Astrocyte of the spinal cord (primary cell): ENCODE data around the gene PRR23C.
"Not testable (repeated sequence)": the region's sequence is repeated elsewhere in the genome, so short reads cannot be mapped to it uniquely, and the experiment has no call there.

ENCODE experiments used
- DNase-seq: peaks from one replicate; pipeline ENCODE4 v3.0.0; 2011; ENCODE audit warnings: low read depth, low spot score
- H3K4me3 ChIP-seq: 2 replicates; pipeline ENCODE4 v1.5.1; 2011; ENCODE audit warnings: low read depth, mild to moderate bottlenecking, low read length, moderate library complexity
- CTCF ChIP-seq: IDR thresholded peaks from 2 replicates; pipeline ENCODE4 v1.5.1; 2012; ENCODE audit warnings: low read depth, mild to moderate bottlenecking, low read length, inconsistent platforms
- in situ Hi-C: cut with HindIII; loops from 2 replicates; pipeline ENCODE4 v1.10.0; 2017; ENCODE audit warnings: low sequenced_read_pairs

Gene PRR23C

DNA sequence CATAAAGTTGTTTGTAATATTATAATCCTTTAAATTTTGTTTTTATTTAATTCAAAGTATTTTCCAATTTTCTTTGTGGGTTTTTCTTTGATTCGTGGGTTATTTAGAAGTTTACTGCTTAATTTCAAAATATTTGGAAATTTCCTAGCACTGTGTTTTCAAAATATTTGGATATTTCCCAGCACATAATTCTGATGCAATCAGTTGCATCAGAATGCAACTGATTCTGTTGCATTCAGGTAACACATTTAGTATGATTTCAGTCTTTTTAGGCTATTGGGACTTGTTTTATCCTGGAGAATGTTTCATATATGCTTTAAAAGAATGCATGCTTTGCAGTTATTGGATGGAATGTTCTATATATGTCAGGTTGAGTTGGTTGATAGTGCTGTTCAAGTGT is 18.2 kb upstream of the PRR23C start:
- no peak for TF ChIP-seq CTCF
- no peak for DNase-seq
- in situ Hi-C loops = no loop called here
- H3K4me3 ChIP-seq = no peak overlapping the region

GRCh38 chr3:139052802-139053600 is 8.3 kb upstream of the PRR23C start:
- no peak for DNase-seq
- no peak overlapping the region for H3K4me3 ChIP-seq
- in situ Hi-C loops = no loop called here
- TF ChIP-seq CTCF = no peak

DNA sequence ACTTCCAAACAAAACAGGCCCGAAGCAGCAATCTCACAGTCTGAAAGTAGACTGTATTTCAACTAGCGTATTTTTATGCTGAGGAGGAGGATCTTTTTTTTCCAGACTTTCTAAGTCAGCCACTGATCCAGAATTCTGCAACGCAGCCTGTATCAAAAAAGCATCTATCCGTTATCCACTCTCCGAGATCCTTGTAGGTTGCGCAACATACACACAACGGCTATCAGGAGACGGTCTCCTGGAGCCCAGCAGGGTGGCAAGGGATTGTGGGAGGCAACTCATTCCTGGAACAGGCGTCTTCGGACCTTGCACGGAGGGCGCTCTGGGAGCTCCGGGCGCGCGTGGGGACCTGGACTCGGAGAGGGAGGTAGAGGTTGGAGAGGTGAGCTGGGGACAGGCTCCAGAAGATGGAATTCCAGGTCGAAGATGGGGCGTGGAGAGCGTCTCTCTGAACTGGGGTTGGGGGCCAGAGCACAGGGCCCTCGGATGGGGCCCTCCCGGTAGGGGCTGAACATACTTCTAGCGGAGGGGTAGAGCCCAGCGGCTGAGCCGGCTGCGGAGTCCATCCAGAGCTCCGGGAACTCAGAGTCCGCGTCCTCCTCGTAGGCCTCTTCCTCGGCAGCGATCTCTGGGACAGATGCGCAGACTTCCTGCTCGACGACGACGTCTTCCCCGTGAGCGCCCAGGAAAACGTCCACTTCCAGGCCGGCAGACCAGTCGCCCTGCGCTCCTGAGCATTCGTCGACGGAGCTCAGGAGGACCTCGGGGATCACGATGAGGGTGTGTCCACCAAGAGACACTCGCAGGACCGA is 932 bp downstream of the PRR23C start:
- DNase-seq = no peak
- TF ChIP-seq CTCF = no peak
- no peak overlapping the region for H3K4me3 ChIP-seq
- in situ Hi-C loops = no loop called here

GRCh38 chr3:139037478-139037877 is 7.2 kb downstream of the PRR23C start:
- TF ChIP-seq CTCF = no peak
- no peak overlapping the region for H3K4me3 ChIP-seq
- no peak for DNase-seq
- in situ Hi-C loops = no loop called here

GRCh38 chr3:139032326-139033002 is 12.2 kb downstream of the PRR23C start:
- no peak for TF ChIP-seq CTCF
- DNase-seq = no peak
- H3K4me3 ChIP-seq = no peak overlapping the region
- in situ Hi-C loops = no loop called here

GRCh38 chr3:139030576-139030975 is 14.1 kb downstream of the PRR23C start:
- in situ Hi-C loops, H3K4me3 ChIP-seq, DNase-seq: not testable (repeated sequence)
